NCI-H510A treated with DMSO at 0.1 percent for 48 hours (cell line): ENCODE measurements around the gene APH1B.
A peak's percentile ranks its signal among the peaks of the same experiment; 100 is the strongest.

Experiments used
- DNase-seq: peaks from one replicate; lab custom pipeline; 2025; lab: John Stamatoyannopoulos, UW

The APH1B gene

GRCh38 chr15:63252292-63252691, 25.1 kb upstream of the APH1B start:
- no peak for DNase-seq

GRCh38 chr15:63254991-63255390, 22.4 kb upstream of the APH1B start:
- no peak for DNase-seq

- no peak for DNase-seq
Measured at GRCh38 chr15:63255489-63255990, 21.9 kb upstream of the APH1B start.

GRCh38 chr15:63256433-63257274, 20.8 kb upstream of the APH1B start:
- no peak for DNase-seq

GRCh38 chr15:63258658-63259057, 18.7 kb upstream of the APH1B start:
- DNase-seq: no peak

GRCh38 chr15:63260791-63261190, 16.6 kb upstream of the APH1B start:
- no peak for DNase-seq

GRCh38 chr15:63261311-63261710, 16.1 kb upstream of the APH1B start:
- no peak for DNase-seq

- no peak for DNase-seq
Measured at GRCh38 chr15:63263519-63263918, 13.9 kb upstream of the APH1B start.

GRCh38 chr15:63264688-63265293, 12.6 kb upstream of the APH1B start:
- DNase-seq: no peak

GRCh38 chr15:63274427-63274826, 3.0 kb upstream of the APH1B start:
- DNase-seq: no peak

- peak; percentile 26 for DNase-seq
Measured at GRCh38 chr15:63276342-63277037, 915 bp upstream of the APH1B start.

GRCh38 chr15:63277893-63278456, 570 bp downstream of the APH1B start:
- peak; percentile 31 for DNase-seq

- no peak for DNase-seq
Measured at GRCh38 chr15:63283126-63283525, 5.7 kb downstream of the APH1B start.

GRCh38 chr15:63284335-63284734, 6.9 kb downstream of the APH1B start:
- no peak for DNase-seq

- no peak for DNase-seq
Measured at GRCh38 chr15:63287109-63287508, 9.7 kb downstream of the APH1B start.

GRCh38 chr15:63288342-63288741, 10.9 kb downstream of the APH1B start:
- no peak for DNase-seq

- peak; percentile 70 for DNase-seq
Measured at GRCh38 chr15:63288778-63289378, 11.5 kb downstream of the APH1B start.

- DNase-seq: no peak
Measured at GRCh38 chr15:63291507-63291906, 14.1 kb downstream of the APH1B start.

GRCh38 chr15:63292241-63292640, 14.8 kb downstream of the APH1B start:
- no peak for DNase-seq

- no peak for DNase-seq
Measured at GRCh38 chr15:63292771-63293170, 15.4 kb downstream of the APH1B start.

GRCh38 chr15:63294359-63294758, 17.0 kb downstream of the APH1B start:
- DNase-seq: no peak

- DNase-seq: no peak
Measured at GRCh38 chr15:63295341-63295740, 17.9 kb downstream of the APH1B start.
